ENCODE data around the gene PKNOX2.

PKNOX2 gene

GRCh38 chr11:125454047-125454446, 289.5 kb downstream of the PKNOX2 start:
- DNase-seq: no peak

DNA sequence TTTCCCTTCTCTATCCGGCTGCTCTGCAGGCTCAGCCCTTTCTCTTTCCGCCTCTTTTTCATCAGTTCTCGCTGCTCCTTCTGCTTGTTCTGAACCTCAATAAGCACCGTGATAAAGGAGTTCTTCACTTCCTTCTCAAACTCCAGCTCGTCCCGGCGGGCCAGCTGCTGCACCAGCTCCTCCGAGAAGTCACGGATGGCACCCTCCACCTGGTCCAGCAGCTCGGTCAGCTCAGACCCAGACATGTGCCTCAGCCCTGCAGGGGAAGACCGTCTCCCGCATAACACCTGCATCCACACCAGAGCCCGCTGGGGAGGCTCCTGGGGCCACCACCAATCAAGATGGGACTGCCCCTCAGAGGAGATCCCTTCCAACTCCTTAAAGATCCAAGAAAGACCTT, 291.3 kb downstream of the PKNOX2 start:
- DNase-seq: no peak

GRCh38 chr11:125457814-125458343, 293.3 kb downstream of the PKNOX2 start:
- DNase-seq: no peak

DNA sequence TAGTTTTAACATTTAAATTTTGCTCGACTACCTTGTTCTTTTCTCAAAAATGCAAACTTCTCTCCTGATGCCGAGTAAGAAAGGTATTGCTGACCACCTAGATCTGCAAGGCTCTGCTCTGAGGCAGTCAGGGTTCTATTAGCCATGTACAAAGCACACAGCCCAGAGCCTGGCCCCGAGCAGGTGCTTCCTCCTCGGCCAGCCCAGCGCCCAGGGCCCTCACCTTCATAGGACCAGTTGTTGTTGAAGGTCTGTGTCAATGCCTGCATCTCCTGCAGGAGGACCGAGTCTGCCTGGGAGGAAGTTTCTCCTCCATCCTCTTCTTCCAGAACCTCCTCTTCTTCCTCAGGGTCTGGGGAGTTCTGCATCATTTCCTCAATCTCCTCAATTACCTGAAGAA, 295.7 kb downstream of the PKNOX2 start:
- DNase-seq: no peak

- no peak for DNase-seq
Measured at GRCh38 chr11:125463590-125464269, 299.2 kb downstream of the PKNOX2 start.

- no peak for DNase-seq
Measured at GRCh38 chr11:125464270-125464662, 299.7 kb downstream of the PKNOX2 start.

- DNase-seq: no peak
Measured at GRCh38 chr11:125464666-125465065, 300.1 kb downstream of the PKNOX2 start.

GRCh38 chr11:125465255-125465654, 300.7 kb downstream of the PKNOX2 start:
- no peak for DNase-seq

- no peak for DNase-seq
Measured at GRCh38 chr11:125465701-125466100, 301.1 kb downstream of the PKNOX2 start.

DNA sequence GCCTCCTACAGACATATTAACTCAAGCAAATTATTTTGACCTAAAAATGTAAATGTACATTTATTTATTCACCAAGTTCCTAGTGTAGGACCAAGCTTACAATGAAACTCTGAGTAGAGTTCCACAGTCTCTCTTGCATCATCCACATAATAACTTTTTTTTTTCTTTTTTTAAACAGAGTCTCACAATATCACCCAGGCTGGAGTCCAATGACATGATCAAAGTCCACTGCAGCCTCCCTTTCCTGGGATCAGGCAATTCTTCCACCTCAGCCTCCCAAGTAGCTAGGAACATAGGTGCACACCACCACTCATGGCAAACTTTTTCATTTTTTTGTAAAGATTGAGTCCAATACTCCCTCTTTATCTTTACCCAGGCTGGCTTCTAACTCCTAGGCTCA, 303.5 kb downstream of the PKNOX2 start:
- DNase-seq: no peak

GRCh38 chr11:125468852-125469251, 304.3 kb downstream of the PKNOX2 start:
- DNase-seq: no peak

GRCh38 chr11:125470355-125470754, 305.8 kb downstream of the PKNOX2 start:
- no peak for DNase-seq

DNA sequence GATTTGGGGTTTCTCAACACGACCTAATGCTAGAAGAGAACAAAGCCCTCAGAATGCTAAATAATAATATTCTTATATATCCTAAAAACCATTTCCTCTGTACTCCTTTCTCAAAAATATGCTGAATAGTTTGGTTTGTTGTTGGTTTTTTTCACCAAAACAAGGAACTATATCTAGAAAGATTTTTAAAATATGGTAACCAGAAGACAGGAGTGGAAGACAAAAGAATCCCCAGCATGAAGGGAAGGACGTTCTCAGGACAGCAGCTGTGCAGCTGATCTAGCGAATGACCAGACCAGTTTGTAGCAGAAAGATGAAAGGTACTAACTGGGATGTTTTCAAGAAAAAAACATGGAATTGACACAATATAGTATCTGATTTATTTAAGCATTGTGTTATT, 312.2 kb downstream of the PKNOX2 start:
- DNase-seq: no peak

- no peak for DNase-seq
Measured at GRCh38 chr11:125479137-125479536, 314.6 kb downstream of the PKNOX2 start.

- DNase-seq: no peak
Measured at GRCh38 chr11:125481531-125481930, 317.0 kb downstream of the PKNOX2 start.

All from activated naive CD4-positive, alpha-beta T cell (primary cell).